HL-60/S4 treated with phorbol 12-myristate 13-acetate at 8.2 ng/mL for 4 days and 3 days (cell line): ENCODE results near the gene ZNF718.
"Not testable (repeated sequence)": the region's sequence is repeated elsewhere in the genome, so short reads cannot be mapped to it uniquely, and the experiment has no call there.

Source experiments
- in situ Hi-C: fragments of 300-500 bp; cut with MboI; formaldehyde crosslinking; loops from 2 replicates; pipeline ENCODE4 v1.15.0; 2022; ENCODE audit warnings: low sequenced_read_pairs

ZNF718 gene

DNA sequence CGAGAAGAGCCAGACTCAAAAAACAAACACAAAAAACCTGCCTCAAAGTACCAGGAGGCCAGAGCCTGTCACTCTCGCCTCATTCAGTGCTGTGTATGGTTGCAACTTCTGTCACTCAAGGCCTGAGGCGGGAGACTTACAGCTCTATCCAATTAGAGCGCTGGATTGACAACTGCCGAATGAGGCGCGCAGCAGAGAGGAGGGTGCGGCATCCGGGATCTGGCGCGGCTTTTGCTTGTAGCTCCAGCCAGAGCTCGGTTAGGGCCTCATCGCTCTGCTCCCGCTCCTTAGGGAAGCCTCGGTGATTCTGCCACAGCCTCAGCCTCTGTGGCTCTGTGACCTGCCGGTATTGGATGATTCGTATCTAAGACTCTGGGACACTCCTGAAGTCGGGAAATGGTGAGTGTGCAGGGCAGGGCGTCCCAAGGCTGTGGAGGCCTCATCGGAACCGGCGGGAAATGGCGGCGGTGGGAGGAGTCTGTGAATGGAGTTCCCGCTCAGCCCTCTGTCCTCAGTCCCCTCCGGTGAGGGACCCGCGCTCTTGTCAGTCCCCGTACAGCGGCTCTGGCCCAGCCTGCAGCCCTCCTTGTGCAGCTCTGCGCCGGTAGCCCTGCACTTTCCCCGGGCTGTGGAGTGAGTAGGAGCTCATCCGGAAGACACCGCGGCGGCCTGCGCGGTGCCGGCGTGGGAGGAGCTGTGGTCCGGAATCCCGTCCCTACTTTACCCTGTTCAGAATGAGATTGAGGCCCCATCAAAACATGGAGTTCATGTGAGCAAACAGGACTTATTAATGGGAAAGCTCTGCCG is at the start of gene ZNF718:
TSS of gene ZNF718 (plus strand) at position 227 of the 807 bp plus-strand sequence. CDS start at position 397, 170 bp downstream.
- in situ Hi-C loops, result no loop called here

GRCh38 chr4:85951-86350 is 38.4 kb upstream of the ZNF718 start:
- in situ Hi-C loops, result no loop called here

DNA sequence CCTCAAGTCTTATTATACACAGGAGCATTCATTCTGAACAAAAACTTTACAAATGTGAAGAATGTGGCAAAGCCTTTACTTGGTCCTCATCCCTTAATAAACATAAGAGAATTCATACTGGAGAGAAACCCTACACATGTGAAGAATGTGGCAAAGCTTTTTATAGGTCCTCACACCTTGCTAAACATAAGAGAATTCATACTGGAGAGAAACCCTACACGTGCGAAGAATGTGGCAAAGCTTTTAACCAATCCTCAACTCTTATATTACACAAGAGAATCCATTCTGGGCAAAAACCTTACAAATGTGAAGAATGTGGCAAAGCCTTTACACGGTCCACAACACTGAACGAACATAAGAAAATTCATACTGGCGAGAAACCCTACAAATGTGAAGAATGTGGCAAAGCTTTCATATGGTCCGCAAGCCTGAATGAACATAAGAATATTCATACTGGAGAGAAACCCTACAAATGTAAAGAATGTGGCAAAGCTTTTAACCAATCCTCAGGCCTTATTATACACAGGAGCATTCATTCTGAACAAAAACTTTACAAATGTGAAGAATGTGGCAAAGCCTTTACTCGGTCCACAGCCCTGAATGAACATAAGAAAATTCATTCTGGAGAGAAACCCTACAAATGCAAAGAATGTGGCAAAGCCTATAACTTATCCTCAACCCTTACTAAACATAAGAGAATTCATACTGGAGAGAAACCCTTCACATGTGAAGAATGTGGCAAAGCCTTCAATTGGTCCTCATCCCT is 37.6 kb upstream of the ZNF718 start:
- in situ Hi-C loops, result not testable (repeated sequence)

GRCh38 chr4:98386-98785 is 25.9 kb upstream of the ZNF718 start:
- in situ Hi-C loops, result no loop called here

DNA sequence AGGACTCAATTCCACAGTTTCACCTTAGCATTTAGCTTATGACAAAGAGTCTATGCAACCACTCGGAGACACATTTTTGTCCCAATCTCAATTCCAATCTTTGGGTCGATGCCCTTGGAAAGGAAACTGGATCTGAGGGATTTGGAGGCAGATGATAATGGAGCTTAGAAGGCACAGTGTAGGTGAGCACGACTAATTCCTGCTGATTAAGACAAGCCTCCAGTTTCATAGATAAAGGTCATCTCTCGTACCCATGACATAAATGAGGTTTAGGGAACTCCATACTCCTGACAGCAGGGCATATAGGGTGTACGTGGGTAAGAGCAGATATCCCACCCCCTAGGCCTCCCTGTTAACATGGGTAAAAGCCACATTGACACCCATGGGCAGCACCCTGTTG is 24.4 kb upstream of the ZNF718 start:
- in situ Hi-C loops, result no loop called here

- in situ Hi-C loops, result no loop called here
Observed at GRCh38 chr4:107083-107443, 17.2 kb upstream of the ZNF718 start.

- in situ Hi-C loops, result no loop called here
Observed at GRCh38 chr4:107444-108429, 16.6 kb upstream of the ZNF718 start.

- in situ Hi-C loops, result no loop called here
Observed at GRCh38 chr4:112771-113170, 11.5 kb upstream of the ZNF718 start.

DNA sequence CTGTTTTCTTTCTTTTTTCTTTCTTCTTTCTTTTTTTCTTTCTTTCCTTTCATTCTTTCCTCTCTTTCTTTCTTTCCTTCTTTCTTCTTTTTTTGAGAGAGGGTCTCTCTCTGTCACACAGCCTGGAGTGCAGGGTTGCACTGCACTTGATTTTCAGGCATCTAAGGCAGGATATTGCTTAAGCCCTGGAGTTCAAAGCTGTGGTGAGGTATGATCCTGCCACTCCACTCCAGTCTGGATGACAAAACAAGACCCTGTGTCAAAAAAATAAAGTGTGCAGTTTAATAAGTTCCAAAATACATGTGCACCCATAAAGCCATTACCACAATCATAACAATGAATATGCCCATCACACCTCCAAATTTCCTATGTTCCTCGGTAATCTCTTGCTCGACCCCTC is 10.6 kb upstream of the ZNF718 start:
- in situ Hi-C loops, result no loop called here

DNA sequence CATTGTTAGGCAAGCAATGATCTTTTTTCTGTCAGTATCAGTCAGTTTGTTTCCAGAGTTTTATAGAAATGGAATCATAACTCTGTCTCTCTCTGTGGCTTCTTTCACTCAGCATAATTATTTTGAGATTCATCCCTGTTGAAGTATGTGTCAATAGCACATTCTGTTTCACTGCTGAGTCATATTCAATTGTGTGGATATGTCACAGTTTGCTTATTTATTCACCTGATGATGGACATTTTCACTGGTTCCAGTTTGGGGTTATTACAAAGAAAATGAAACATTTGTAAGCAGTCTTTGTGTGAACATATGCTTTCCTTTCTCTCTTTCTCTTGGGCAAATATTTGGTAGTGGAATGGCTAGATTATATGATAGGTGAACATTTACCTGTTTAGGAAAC is 10.2 kb upstream of the ZNF718 start:
- in situ Hi-C loops, result no loop called here

DNA sequence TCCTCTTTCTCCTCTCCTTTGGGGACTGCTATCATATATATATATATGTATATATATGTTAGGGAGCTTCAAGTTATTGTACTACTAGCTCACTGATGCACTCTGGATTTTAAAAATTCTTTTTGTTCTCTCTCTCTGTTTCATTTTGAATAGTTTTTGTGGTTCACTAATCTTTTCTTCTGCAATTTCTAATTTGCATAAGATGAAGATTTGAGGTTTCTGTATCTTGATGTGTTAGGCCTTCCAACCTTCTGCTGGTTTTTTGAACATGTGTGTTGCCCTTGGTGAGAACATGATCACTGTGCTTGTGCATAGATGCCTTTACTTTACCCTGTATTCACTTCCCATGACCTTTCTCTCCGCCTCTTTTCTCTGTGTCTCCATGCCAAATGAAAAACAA is 7.8 kb upstream of the ZNF718 start:
- in situ Hi-C loops, result no loop called here

GRCh38 chr4:120616-121015 is 3.7 kb upstream of the ZNF718 start:
- in situ Hi-C loops, result no loop called here

- in situ Hi-C loops, result no loop called here
Observed at GRCh38 chr4:121408-122084, 2.8 kb upstream of the ZNF718 start.

GRCh38 chr4:123922-124274 is 403 bp upstream of the ZNF718 start:
- in situ Hi-C loops, result not testable (repeated sequence)

DNA sequence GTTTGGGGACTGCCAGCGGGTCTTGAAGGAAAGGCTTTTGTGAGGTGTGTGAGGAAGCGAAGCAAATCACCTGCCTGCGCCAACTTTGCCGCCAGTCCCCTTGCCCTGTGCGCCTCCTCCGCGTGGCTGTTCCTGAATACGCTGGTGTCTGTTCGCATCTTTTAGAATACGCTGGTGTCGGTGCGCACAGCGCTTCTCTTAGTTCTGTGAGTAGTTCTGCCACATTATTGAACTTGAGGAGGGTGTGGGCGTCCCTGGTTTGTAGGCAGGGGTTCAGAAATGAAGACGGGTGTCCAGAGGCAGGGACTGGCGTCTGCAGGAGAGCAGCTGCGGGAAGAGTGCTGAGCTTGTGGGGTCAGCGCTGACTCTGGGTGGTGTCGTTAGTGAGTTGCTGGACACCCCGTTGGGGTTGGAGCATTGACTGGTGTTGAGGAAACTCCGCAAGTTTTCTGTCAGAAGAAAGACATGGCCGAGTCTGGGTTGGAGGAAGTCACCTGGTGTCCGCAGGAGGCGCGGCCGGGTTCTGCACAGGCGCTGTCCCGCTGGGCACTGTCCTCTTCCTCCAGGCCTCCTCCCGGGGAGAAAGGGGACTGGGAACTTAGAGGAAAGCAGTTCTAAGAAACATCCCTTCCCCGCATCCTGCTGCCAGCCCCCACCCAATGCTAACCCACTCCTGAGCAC is 930 bp downstream of the ZNF718 start:
- in situ Hi-C loops, result no loop called here

GRCh38 chr4:125833-126232 is 1.5 kb downstream of the ZNF718 start:
- in situ Hi-C loops, result no loop called here

- in situ Hi-C loops, result no loop called here
Observed at GRCh38 chr4:132483-132882, 8.2 kb downstream of the ZNF718 start.

- in situ Hi-C loops, result no loop called here
Observed at GRCh38 chr4:138935-139334, 14.6 kb downstream of the ZNF718 start.

- in situ Hi-C loops, result no loop called here
Observed at GRCh38 chr4:139691-140090, 15.4 kb downstream of the ZNF718 start.

- in situ Hi-C loops, result no loop called here
Observed at GRCh38 chr4:146621-147020, 22.3 kb downstream of the ZNF718 start.
